H9 (cell line): ENCODE results near the gene PTCRA. TPM values are rescaled to one million over a fixed set of nuclear protein-coding genes. Genes with fewer than 3 reads are reported as not detected.

Source experiments
- DNase-seq: peaks from one replicate; pipeline ENCODE4 v3.0.0-alpha.2; 2017
- H2AFZ ChIP-seq: one replicate; pipeline ENCODE4 v1.6.1; 2013; ENCODE audit warnings: mild to moderate bottlenecking, low read length, control low read depth, moderate library complexity
- H2AK5ac ChIP-seq: 2 replicates; pipeline ENCODE4 v1.6.1; 2013; ENCODE audit warnings: low read length, control low read depth, mixed read lengths; ENCODE audit not compliant: insufficient read length
- H2BK120ac ChIP-seq: one replicate; pipeline ENCODE4 v1.6.1; 2013; ENCODE audit warnings: low read depth, mild to moderate bottlenecking, low read length, control low read depth, inconsistent platforms; ENCODE audit not compliant: poor library complexity, severe bottlenecking
- H2BK12ac ChIP-seq: 2 replicates; pipeline ENCODE4 v1.6.1; 2013; ENCODE audit warnings: low read length, control low read depth, mixed read lengths, low read depth; ENCODE audit not compliant: insufficient read length
- H2BK15ac ChIP-seq: 2 replicates; pipeline ENCODE4 v1.6.1; 2013; ENCODE audit warnings: low read depth, low read length, control low read depth
- H2BK20ac ChIP-seq: one replicate; pipeline ENCODE4 v1.6.1; 2013; ENCODE audit warnings: low read depth, mild to moderate bottlenecking, low read length, control low read depth, inconsistent platforms; ENCODE audit not compliant: poor library complexity, severe bottlenecking
- H2BK5ac ChIP-seq: 2 replicates; pipeline ENCODE4 v1.6.1; 2013; ENCODE audit warnings: low read length, control low read depth, mixed read lengths; ENCODE audit not compliant: insufficient read length
- H3K14ac ChIP-seq: 2 replicates; pipeline ENCODE4 v1.6.1; 2013; ENCODE audit warnings: low read length, control low read depth; ENCODE audit not compliant: insufficient read depth
- H3K18ac ChIP-seq: 2 replicates; pipeline ENCODE4 v1.6.1; 2013; ENCODE audit warnings: low read depth, mild to moderate bottlenecking, mixed read lengths, low read length, control low read depth; ENCODE audit not compliant: insufficient read length
- H3K23ac ChIP-seq: 2 replicates; pipeline ENCODE4 v1.6.1; 2013; ENCODE audit warnings: low read length, control low read depth, mixed read lengths, low read depth; ENCODE audit not compliant: insufficient read length
- H3K23me2 ChIP-seq: 2 replicates; pipeline ENCODE4 v1.6.1; 2013; ENCODE audit warnings: low read depth, mild to moderate bottlenecking, mixed read lengths, low read length, control low read depth; ENCODE audit not compliant: insufficient read length, poor library complexity, severe bottlenecking
- H3K27ac ChIP-seq: 2 replicates; pipeline ENCODE4 v1.5.1; 2013; ENCODE audit warnings: low read length, control low read depth, mixed read lengths, low read depth; ENCODE audit not compliant: insufficient read length
- H3K27me3 ChIP-seq: 2 replicates; pipeline ENCODE4 v1.6.1; 2013; ENCODE audit warnings: low read length, control low read depth, inconsistent platforms; ENCODE audit not compliant: insufficient read depth
- H3K4ac ChIP-seq: 2 replicates; pipeline ENCODE4 v1.6.1; 2013; ENCODE audit warnings: low read depth, mild to moderate bottlenecking, control low read depth, inconsistent platforms, low read length, moderate library complexity
- H3K4me1 ChIP-seq: 2 replicates; pipeline ENCODE4 v1.6.1; 2013; ENCODE audit warnings: low read length, control low read depth, inconsistent platforms; ENCODE audit not compliant: insufficient read depth
- H3K4me2 ChIP-seq: 2 replicates; pipeline ENCODE4 v1.6.1; 2013; ENCODE audit warnings: low read length, control low read depth, mixed read lengths; ENCODE audit not compliant: insufficient read length, insufficient read depth
- H3K56ac ChIP-seq: 2 replicates; pipeline ENCODE4 v1.6.1; 2013; ENCODE audit warnings: low read depth, mild to moderate bottlenecking, mixed read lengths, low read length, control low read depth; ENCODE audit not compliant: insufficient read length
- H3K79me1 ChIP-seq: 2 replicates; pipeline ENCODE4 v1.6.1; 2013; ENCODE audit warnings: low read depth, mild to moderate bottlenecking, moderate library complexity, low read length, control low read depth, inconsistent platforms; ENCODE audit not compliant: insufficient read depth, poor library complexity, severe bottlenecking
- H3K79me2 ChIP-seq: 2 replicates; pipeline ENCODE4 v1.6.1; 2013; ENCODE audit warnings: low read length, control low read depth, inconsistent platforms; ENCODE audit not compliant: insufficient read depth
- H3K9ac ChIP-seq: 2 replicates; pipeline ENCODE4 v1.6.1; 2013; ENCODE audit warnings: low read length, control low read depth, mixed read lengths; ENCODE audit not compliant: insufficient read length; ENCODE audit errors: extremely low read depth
- H3K9me3 ChIP-seq: one replicate; pipeline ENCODE4 v1.6.1; 2013; ENCODE audit warnings: low read depth, low read length, inconsistent platforms; ENCODE audit not compliant: control insufficient read depth
- H3T11ph ChIP-seq: one replicate; pipeline ENCODE4 v1.6.1; 2013; ENCODE audit warnings: mild to moderate bottlenecking, low read length, control low read depth, inconsistent platforms
- H4K20me1 ChIP-seq: one replicate; pipeline ENCODE4 v1.6.1; 2013; ENCODE audit not compliant: control insufficient read depth, insufficient read length, insufficient read depth
- H4K5ac ChIP-seq: 2 replicates; pipeline ENCODE4 v1.6.1; 2013; ENCODE audit warnings: low read depth, mild to moderate bottlenecking, mixed read lengths, low read length, control low read depth; ENCODE audit not compliant: insufficient read length
- H4K8ac ChIP-seq: replicated peaks from 2 replicates; pipeline ENCODE4 v1.6.1; 2013; ENCODE audit warnings: low read length, control low read depth, mixed read lengths, low read depth; ENCODE audit not compliant: insufficient read length
- H4K91ac ChIP-seq: 2 replicates; pipeline ENCODE4 v1.6.1; 2013; ENCODE audit warnings: low read depth, mild to moderate bottlenecking, moderate library complexity, mixed read lengths, low read length, control low read depth; ENCODE audit not compliant: insufficient read length
- H3K27ac Mint-ChIP-seq, 3 experiments: 2 replicates in 2 of 3; 3 replicates in 1 of 3; pipeline ENCODE4 v1.8.0; 2020 to 2021; ENCODE audit warnings: mixed read lengths in 3 of 3, mild to moderate bottlenecking in 1 of 3, moderate library complexity in 1 of 3
- H3K27me3 Mint-ChIP-seq: 2 replicates; pipeline ENCODE4 v1.8.0; 2021; ENCODE audit warnings: low read depth, mild to moderate bottlenecking, moderate library complexity, mixed read lengths
- H3K36me3 Mint-ChIP-seq, 3 experiments: 2 replicates in 2 of 3; 3 replicates in 1 of 3; pipeline ENCODE4 v1.8.0; 2020 to 2021; ENCODE audit warnings: low read depth in 3 of 3, mixed read lengths in 3 of 3; ENCODE audit not compliant: insufficient read depth in 1 of 3
- H3K4me1 Mint-ChIP-seq, 2 experiments: 2 replicates each; pipeline ENCODE4 v1.8.0; 2020; ENCODE audit warnings: mixed read lengths in 2 of 2
- H3K4me3 Mint-ChIP-seq, 2 experiments: 2 replicates in 1 of 2; 3 replicates in 1 of 2; pipeline ENCODE4 v1.8.0; 2020 to 2021; ENCODE audit warnings: mild to moderate bottlenecking in 2 of 2, mixed read lengths in 2 of 2, moderate library complexity in 1 of 2
- H3K9me3 Mint-ChIP-seq, 2 experiments: 2 replicates in 1 of 2; 3 replicates in 1 of 2; pipeline ENCODE4 v1.8.0; 2020; ENCODE audit warnings: mild to moderate bottlenecking in 2 of 2, mixed read lengths in 2 of 2, moderate library complexity in 1 of 2
- CTCF ChIP-seq: fragments of 200-600 bp; sonication (generic); conservative IDR thresholded peaks from 3 replicates; pipeline ENCODE4 v1.8.0; 2021; ENCODE audit warnings: antibody characterized with exemption, mild to moderate bottlenecking
- WGBS: extraction: QIAGEN DNeasy Blood & Tissue Kit; methylation state at CpG from one replicate; pipeline ENCODE4 v1.1.7; 2013; ENCODE audit warnings: missing lambda C conversion rate, low lambda C conversion rate, mixed read lengths; ENCODE audit not compliant: insufficient read length; ENCODE audit errors: extremely low coverage; 5-methylcytosine and 5-hydroxymethylcytosine counted together
- total RNA-seq: library from RNA; stranded (reverse); gene quantifications from 2 replicates; pipeline ENCODE4 v1.2.1, GENCODE V29; 2021

PTCRA gene
- total RNA-seq, 1 experiment from 2014 or later, result not detected

- peaks cover 0 to 1% (median 0%) of the 10 kb centered on the region in 3 experiments; a peak in 1 of 7 replicates for H3K36me3 Mint-ChIP-seq
- no peaks in the 10 kb centered on the region for H3K79me1 ChIP-seq
- no peak overlapping the region for H4K8ac ChIP-seq
- no peak overlapping the region for H2BK120ac ChIP-seq
- no peak overlapping the region for H2BK15ac ChIP-seq
- no peak overlapping the region for H3K14ac ChIP-seq
- H3T11ph ChIP-seq, result no peak overlapping the region
- no peaks in the 10 kb centered on the region for H3K9me3 Mint-ChIP-seq
- H3K4ac ChIP-seq, result no peak overlapping the region
- WGBS, result no CpG with 5 or more reads among the region's 2 CpGs
- H3K4me1 Mint-ChIP-seq, result peaks cover 4 to 9% of the 10 kb centered on the region in 2 experiments
- H3K23ac ChIP-seq, result no peak overlapping the region
- no peak overlapping the region for H2BK20ac ChIP-seq
- no peak overlapping the region for H2BK5ac ChIP-seq
- H3K27ac ChIP-seq, result no peak overlapping the region
- no peak overlapping the region for H3K4me2 ChIP-seq
- no peaks in the 10 kb centered on the region for H3K4me1 ChIP-seq
- H4K20me1 ChIP-seq, result no peaks in the 10 kb centered on the region
- no peak for TF ChIP-seq CTCF
- no peak overlapping the region for H2AFZ ChIP-seq
- H3K27me3 ChIP-seq, result no peaks in the 10 kb centered on the region
- peaks cover 4% of the 10 kb centered on the region for H3K23me2 ChIP-seq
- no peak for DNase-seq
- no peak overlapping the region for H3K9ac ChIP-seq
- no peaks in the 10 kb centered on the region; the same call in 1 of the 2 replicates for H3K27me3 Mint-ChIP-seq
- H4K5ac ChIP-seq, result no peak overlapping the region
- no peak overlapping the region for H3K4me3 Mint-ChIP-seq
- no peak overlapping the region for H2AK5ac ChIP-seq
- H4K91ac ChIP-seq, result no peak overlapping the region
- no peak overlapping the region for H3K56ac ChIP-seq
- H3K27ac Mint-ChIP-seq, result no peak overlapping the region
- H2BK12ac ChIP-seq, result no peak overlapping the region
- H3K79me2 ChIP-seq, result no peaks in the 10 kb centered on the region
- H3K9me3 ChIP-seq, result no peaks in the 10 kb centered on the region
- no peak overlapping the region for H3K18ac ChIP-seq
Measured at GRCh38 chr6:42923666-42924065, 7.8 kb downstream of the PTCRA start.
